Urothelium cell line (cell line): ENCODE data around the gene FBH1.
"Not testable (repeated sequence)": the region's sequence is repeated elsewhere in the genome, so short reads cannot be mapped to it uniquely, and the experiment has no call there.

ENCODE experiments used
- DNase-seq: peaks from one replicate; pipeline ENCODE4 v3.0.0; 2011; ENCODE audit warnings: low spot score, mixed read lengths
- FAIRE-seq: peaks from 2 replicates; lab custom pipeline; 2011; peaks lifted over from hg19 to GRCh38; lab: Jason Lieb, UNC

Gene FBH1

DNA sequence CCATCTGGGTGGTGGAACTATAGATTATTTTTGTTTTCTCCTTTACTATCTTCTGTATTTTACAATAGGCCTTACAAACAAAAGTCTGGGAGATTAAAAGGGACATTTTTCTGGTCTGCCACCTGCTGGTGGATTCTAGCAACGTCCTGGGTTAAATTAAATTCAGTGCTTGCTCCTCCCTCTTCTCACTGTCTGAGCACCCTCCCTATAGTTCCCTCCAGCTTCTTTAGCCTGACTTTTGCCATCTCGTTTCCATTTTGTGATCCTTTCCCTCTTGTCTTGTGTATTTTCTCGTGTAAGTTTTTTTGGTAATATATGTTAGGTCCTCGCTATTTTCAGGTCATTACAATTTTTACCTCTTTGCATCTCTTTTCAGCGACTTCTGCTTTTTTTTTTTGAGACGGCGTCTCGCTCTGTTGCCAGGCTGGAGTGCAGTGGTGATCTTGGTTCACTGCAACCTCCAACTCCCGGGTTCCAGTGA is 16.5 kb upstream of the FBH1 start:
- FAIRE-seq (no peak), DNase-seq (peak; percentile 74)

DNA sequence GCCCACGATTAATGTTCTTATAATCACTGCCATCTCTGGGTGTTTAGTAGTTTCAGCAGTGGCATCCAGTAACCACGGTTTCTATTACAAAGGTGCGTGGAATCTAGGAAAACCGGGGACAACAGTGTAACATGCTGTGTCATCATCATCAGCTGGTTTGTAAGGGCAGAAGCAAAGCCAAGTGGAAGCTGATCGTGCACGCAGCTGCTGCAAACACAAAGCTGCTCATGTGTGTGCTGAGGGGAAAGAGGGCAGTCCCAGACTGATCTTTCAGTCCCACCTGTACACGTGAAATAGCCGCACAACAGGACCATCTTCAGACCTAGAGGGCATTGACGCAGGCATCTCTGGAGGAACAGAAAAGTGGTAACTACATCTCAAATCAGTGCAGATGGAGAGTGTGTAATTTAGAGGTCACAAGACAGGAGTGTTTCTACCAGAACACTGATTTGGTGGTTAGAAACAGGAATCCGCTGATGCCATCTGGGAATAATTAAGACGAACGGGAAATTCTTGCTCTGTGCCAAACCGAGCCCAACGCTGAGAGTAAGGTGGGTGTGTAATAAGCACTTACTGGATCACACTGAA is 13.8 kb upstream of the FBH1 start:
- DNase-seq: no peak
- FAIRE-seq: no peak

DNA sequence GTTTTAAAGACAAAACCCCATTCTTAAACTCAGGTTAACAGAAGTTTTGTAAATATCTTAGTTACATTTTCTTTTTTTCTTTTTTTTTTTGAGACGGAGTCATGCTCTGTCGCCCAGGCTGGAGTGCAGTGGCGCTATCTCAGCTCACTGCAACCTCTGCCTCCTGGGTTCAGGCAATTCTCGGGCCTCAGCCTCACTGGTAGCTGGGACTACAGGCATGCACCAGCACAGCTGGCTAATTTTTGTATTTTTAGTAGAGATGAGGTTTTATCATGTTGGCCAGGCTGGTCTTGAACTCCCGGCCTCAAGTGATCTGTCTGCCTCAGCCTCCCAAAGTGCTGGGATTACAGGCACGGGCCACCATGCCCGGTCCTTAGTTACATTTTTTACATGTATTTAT is 13.0 kb upstream of the FBH1 start:
- FAIRE-seq, DNase-seq: not testable (repeated sequence)

DNA sequence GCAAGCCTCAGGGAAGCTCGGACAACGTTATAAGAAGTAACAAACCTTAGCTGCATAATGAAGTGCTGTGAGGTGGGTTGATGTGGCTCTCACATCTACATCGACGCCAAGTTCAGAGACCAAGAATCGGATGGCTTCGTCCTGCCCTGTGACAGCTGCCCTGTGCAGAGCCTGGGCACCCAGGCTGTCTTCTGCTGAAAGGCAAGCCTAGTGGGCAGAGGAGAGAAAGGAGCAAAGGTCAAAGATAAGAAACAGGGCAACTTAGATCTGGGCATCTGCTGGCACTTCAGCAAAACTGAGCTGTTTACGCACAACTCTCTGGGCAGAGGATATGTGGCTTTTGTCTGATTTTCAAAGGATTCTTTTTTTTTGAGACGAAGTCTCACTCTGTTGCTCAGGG is 7.1 kb upstream of the FBH1 start:
- DNase-seq (no peak), FAIRE-seq (no peak)

- no peak for FAIRE-seq
- DNase-seq: no peak
Observed at GRCh38 chr10:5885619-5886018, 4.4 kb upstream of the FBH1 start.

DNA sequence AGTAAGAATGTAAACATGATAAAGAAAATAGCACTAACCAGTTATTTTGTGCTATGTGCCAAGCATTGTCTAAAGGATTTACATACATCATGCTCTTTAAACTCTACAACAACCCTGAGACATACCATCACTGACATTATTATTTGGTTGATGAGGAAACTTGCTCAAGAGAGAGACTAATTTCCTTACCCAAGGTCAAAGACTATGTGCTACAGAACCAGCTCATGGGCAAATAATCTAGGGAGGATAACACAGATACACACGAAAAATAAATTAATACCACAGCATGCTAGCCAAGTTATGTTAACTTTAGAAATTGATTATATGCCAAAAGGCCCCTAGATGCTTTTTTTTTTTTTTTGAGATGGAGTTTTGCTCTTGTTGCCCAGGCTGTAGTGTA is 3.0 kb upstream of the FBH1 start:
- FAIRE-seq: no peak

DNA sequence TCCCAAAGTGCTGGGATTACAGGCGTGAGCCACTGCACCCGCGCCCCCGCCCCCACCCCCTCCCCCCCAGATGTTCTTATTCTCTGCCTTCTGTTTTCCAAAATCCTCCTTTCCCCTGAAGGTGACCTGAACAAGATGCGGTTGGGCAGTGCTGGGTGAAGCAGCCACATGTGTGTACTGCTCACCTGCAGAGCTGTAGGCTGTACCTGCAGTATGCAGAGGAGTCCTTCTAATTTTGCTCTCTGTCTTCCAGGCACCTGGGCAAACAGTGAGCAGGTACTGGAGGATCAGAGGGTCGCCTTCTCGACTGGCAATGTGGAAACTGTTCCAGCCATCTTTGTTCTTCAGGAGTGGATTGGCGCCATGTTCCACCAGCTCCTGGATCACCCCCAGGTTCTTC is 2.4 kb upstream of the FBH1 start:
- no peak for DNase-seq
- no peak for FAIRE-seq

More for the DNA sequence above, 3.0 kb upstream of the FBH1 start:
- no peak for DNase-seq

- DNase-seq (no peak), FAIRE-seq (no peak)
Observed at GRCh38 chr10:5888351-5888750, 1.7 kb upstream of the FBH1 start.

DNA sequence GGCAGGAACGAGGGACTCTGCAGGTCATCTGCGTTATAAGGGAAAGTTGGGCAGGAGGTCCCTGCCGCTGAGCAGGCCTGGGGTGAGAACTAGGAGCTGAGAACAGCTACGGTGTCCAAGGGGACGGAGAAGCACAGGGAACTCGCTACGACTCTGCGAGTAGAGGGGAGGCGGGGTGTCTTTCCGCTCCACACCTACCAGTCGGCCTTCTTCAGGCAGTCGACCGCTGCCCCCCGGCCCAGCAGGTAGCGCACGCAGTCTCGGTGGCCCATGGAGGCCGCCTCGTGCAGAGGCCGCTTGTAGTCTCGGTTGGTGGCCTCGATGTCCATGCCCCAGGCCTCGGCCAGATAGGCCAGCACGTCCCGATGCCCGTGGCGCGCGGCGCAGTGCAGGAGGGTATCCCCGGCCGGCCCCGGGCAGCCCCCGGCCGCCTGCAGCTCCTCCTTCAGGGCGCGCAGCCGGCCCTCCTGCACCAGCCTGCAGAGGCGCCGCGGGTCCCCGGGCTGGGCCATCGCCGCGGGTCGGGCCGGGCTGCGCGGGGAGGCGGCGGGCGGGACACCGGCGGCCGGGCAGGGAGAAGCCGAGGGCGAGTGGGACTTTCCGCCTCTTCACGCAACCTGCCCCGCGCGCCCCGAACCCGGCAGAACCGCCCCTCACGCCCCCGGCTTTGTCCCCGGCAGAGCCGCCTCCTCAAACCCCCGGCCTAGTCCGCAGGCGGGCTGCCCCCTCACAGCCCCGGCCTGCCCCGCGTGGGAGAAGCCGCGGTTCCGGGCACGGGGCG is 1.0 kb upstream of the FBH1 start:
- peak; percentile 49 for DNase-seq
- no peak for FAIRE-seq

DNA sequence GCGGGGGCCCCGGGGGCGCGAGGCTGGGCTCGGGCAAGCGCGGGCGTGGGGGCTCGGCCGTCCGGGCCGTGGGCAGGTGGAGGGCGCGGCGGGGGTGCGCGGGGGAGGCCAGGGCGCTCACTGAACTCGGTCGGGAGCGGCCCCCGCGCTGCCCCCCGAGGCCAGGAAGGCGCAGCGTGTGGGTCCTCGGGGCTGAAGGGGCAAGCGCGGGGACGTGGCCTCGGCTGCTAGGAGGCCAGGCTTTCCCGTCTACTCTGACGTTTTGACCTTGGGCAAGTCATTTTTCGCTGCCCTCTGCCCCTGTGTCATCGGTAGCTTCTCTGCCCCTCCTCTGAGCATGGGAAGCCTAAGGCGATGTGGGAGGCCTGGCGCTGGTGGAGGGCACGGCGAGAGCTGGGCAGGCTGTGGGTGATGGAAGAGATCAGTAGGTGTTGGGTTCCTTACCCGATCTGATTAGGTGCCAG is 441 bp downstream of the FBH1 start:
- FAIRE-seq: no peak

DNA sequence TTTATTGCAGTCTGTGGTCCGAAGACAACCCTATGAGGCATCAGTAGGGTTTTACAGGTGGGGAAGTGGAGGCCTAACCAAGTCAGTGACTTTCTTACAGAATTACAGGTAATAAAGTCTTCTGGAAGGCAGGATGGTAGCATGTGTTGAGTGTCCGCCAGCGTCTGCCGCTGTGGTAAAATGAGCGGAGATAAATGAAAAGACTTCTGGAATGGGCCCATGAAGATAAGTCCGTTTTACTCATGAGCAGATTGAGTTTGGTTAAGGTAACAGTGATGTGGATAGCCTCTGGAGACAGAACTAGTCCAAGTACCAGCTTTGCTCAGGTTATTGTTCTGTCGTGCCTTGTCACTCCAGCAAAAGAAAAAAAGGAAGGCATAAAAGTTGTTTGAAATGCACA is 966 bp downstream of the FBH1 start:
- FAIRE-seq (no peak), DNase-seq (no peak)

More for the DNA sequence above, 441 bp downstream of the FBH1 start:
- DNase-seq: peak; percentile 18

DNA sequence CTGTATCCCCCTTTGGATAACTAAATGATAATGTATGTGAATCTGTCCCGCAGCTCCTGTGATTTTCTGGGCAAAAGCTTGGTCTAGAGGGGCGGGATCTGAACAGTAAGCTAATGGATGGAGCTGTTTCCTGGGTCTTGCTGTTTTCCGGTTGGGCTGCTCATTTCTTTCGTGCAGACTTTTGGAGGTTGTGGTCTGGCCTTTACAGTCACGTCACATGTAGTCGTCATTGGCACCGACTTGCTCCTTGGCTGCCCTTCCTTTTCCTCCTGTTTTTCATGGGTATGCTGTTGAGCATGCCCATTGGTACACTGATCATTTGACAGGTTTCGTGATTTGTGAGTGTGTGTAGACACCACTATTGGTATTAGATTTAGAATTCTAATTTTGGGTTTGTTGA is 2.0 kb downstream of the FBH1 start:
- FAIRE-seq (no peak), DNase-seq (no peak)

DNA sequence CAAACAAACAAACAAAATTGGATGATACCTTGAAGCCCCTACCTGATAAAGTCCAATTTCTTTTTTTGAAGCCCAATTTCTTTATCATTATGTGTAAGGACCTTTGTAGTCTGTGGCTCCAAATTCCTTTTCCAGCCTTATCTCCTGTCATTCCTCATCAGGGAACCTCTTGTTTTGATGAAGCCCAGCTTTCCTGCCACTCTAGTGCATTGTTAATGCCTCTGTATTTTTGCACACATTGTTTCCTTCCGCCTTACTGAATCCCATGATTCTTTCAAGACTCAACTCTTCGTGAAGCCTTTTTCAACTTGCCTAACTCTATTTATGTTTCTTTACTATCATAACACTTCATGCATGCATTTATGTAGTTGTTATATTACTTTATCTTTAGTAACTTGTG is 3.3 kb downstream of the FBH1 start:
- DNase-seq (no peak), FAIRE-seq (no peak)

DNA sequence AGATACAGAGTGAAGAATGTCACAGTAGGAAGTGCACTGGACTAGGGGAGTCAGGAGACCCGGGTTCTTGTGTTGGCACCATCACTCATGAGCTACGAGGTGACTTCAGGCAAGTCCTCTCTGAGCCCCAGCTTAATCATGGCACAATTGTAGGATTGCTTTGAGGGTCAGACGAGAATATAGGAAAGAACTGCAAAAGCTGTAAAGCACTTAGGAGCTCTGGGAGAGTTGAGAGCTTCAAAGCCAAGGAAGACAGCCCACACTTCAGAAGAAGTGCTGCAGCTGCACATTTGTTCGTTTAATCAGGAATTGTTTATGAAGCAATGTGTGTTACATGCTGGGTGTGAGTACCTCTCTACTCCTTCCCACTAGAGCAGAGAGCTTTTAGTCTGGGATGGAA is 4.4 kb downstream of the FBH1 start:
- DNase-seq (no peak), FAIRE-seq (no peak)

DNA sequence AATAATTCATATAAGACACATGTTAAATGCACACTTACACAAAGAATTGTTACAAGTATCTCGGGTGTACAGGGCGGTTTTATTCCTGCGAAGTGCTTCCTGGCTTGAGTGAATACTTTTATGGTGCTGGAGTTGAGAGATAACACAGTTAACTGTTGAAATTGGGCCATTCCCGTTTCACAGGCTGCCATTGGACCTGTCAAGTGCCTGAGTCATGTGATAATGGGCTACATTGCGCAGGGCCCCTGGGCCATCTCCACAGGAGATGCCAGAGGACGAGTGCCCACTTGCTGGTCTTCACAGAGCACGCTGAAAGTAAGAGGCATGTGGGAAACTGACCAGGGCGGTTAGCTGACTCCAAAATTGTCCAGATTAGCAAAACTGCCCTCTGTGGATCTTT is 4.8 kb downstream of the FBH1 start:
- no peak for FAIRE-seq
- no peak for DNase-seq

- no peak for FAIRE-seq
- DNase-seq: no peak
Observed at GRCh38 chr10:5895365-5895764, 5.3 kb downstream of the FBH1 start.

DNA sequence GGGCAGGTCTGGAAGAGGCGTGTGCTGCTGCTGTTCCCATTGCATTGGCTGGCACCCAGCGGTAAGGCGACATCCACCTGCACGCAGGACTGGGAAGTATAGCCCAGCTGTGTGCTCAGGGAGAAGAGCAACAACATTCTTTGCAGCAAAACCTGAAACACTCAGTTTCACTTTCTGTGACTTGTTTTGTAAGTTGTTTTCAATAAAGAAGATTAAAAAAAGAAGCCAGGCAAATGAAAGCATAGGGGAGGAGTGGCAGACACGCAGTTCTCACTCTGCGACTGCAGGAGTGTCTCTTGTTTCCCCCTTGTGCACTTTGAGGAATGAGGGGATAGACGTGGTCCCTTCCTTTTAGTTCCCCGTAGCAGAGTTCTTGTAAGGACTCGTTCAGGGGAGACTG is 5.8 kb downstream of the FBH1 start:
- no peak for FAIRE-seq
- no peak for DNase-seq

DNA sequence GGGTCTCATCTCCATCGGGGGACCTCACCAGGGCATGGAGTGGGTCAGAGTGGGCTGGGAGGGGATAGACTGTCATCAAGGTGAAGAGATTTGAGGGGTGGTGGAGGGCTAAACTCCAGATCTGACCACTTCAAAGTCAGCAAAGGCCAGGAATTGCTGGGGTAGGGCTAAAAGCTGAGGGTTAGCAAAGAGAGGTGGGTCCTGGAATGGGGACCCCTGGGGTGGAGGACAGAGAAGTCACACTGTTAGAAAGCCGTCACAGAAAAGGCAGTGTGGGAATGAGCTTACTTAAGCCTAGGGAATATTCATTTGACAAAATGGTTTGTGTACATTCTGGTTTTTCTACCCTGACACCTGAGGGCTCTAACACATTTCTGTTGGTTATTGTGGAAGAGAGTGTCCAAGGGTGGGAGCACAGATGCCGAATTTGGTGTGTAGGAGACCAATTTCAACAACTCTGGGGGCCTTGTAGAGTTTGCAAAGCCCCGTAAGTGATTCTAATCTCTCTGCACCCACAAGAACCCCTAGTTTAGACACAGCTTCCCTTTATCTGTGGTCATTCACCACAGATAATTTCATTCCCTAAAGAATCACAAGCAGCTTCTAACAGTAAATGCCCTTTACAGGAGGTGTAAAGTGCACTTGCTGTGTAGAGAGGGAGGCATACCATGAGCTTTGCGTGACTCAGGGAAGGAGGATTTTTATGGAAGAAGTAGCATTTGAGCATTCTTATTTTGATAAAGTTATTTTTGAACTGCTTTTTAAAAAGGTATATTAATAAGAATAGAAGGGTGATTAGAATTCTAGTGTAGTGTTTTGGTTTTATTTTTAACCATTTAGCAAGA is 6.4 kb downstream of the FBH1 start:
- FAIRE-seq: no peak
- DNase-seq: no peak

DNA sequence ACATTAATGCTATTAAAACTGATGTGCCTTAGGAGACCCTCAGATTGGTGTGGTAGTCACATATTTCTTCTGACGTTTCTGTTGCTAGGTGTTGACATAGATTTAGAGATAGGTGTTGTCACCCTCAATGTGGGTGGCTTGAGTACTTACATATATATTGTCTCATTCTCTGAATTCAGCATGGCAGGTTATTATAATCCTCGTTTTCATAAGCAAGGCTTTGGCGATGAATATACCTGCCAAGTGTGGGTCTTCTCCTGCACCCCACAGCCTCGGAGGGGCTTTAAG is 7.0 kb downstream of the FBH1 start:
- DNase-seq (no peak), FAIRE-seq (no peak)

DNA sequence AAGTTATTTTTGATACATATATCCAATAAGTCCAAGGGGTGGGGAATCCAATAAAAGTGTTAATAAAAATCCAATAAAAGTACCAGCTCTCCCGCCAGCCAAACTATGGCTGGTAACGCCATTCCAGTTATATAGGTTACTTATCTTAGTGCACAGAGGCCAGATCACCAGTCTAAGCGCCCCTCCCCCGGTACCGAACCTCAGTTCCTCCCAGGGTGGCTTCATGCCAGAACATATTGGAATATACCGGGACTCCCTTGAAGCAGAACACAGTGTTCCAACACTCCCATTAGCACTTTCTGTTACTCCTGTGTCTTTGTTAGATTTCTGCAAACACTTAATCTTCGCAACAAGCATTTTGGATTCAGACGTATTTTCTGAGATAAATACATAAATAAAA is 7.5 kb downstream of the FBH1 start:
- no peak for FAIRE-seq
- DNase-seq: no peak

DNA sequence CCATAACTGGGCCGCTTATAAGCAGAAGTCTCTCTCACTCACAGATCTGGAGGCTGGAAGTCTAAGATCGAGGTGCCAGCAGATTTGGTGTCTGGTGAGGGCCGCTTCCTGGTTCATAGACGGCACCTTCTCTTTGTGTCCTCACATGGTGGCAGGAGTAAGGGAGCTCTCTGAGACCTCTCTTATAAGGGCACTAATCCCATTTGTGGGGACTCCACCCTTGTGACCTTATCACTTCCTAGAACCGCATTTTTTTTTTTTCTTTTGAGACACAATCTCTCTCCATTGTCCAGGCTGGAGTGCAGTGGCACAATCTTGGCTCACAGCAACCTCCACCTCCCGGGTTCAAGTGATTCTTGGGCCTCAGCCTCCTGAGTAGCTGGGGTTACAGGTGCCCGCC is 8.1 kb downstream of the FBH1 start:
- FAIRE-seq (no peak), DNase-seq (no peak)

- FAIRE-seq: no peak
Observed at GRCh38 chr10:5900247-5900646, 10.2 kb downstream of the FBH1 start.

More at GRCh38 chr10:5900247-5900646, 10.2 kb downstream of the FBH1 start:
- no peak for DNase-seq
